Measurements from ENCODE around the gene MAK.
"Not testable (repeated sequence)": the region's sequence is repeated elsewhere in the genome, so short reads cannot be mapped to it uniquely, and the experiment has no call there.

The MAK gene

GRCh38 chr6:10837995-10838793, at the start of gene MAK:
TSS of gene MAK (minus strand) at chr6:10838539. CDS start at chr6:10830648, 7,891 bp downstream.
- DNase-seq (ENCODE audit: extremely low read depth in 1 of 2, low read depth in 1 of 2): peak; percentile 44 to 77

- DNase-seq (ENCODE audit: extremely low read depth in 1 of 2, low read depth in 1 of 2): no peak
Observed at GRCh38 chr6:10886691-10887502, 48.6 kb upstream of the MAK start, which contains the start of gene SYCP2L. TSS of gene SYCP2L (plus strand) at chr6:10887052. CDS start at chr6:10887127, 75 bp downstream.

GRCh38 chr6:10886365-10886690, 48.0 kb upstream of the MAK start:
- not testable (repeated sequence) for DNase-seq (ENCODE audit: extremely low read depth in 1 of 2, low read depth in 1 of 2)

- no peak for DNase-seq (ENCODE audit: extremely low read depth in 1 of 2, low read depth in 1 of 2)
Observed at GRCh38 chr6:10884245-10884972, 46.1 kb upstream of the MAK start.

GRCh38 chr6:10883312-10884244, 45.2 kb upstream of the MAK start:
- no peak for DNase-seq (ENCODE audit: extremely low read depth in 1 of 2, low read depth in 1 of 2)

GRCh38 chr6:10882657-10883171, 44.4 kb upstream of the MAK start:
- DNase-seq (ENCODE audit: extremely low read depth in 1 of 2, low read depth in 1 of 2): no peak

GRCh38 chr6:10882253-10882630, 43.9 kb upstream of the MAK start:
- not testable (repeated sequence) for DNase-seq (ENCODE audit: extremely low read depth in 1 of 2, low read depth in 1 of 2)

- DNase-seq (ENCODE audit: extremely low read depth in 1 of 2, low read depth in 1 of 2): no peak
Observed at GRCh38 chr6:10880366-10880765, 42.0 kb upstream of the MAK start.

- no peak for DNase-seq (ENCODE audit: extremely low read depth in 1 of 2, low read depth in 1 of 2)
Observed at GRCh38 chr6:10877871-10878270, 39.5 kb upstream of the MAK start.

- no peak for DNase-seq (ENCODE audit: extremely low read depth in 1 of 2, low read depth in 1 of 2)
Observed at GRCh38 chr6:10877012-10877411, 38.7 kb upstream of the MAK start.

GRCh38 chr6:10875026-10875425, 36.7 kb upstream of the MAK start:
- DNase-seq (ENCODE audit: extremely low read depth in 1 of 2, low read depth in 1 of 2): no peak

- DNase-seq (ENCODE audit: extremely low read depth in 1 of 2, low read depth in 1 of 2): no peak
Observed at GRCh38 chr6:10874207-10874606, 35.9 kb upstream of the MAK start.

- DNase-seq (ENCODE audit: extremely low read depth in 1 of 2, low read depth in 1 of 2): no peak
Observed at GRCh38 chr6:10873374-10873773, 35.0 kb upstream of the MAK start.

- DNase-seq (ENCODE audit: extremely low read depth in 1 of 2, low read depth in 1 of 2): no peak
Observed at GRCh38 chr6:10867952-10868351, 29.6 kb upstream of the MAK start.

GRCh38 chr6:10866709-10867108, 28.4 kb upstream of the MAK start:
- DNase-seq (ENCODE audit: extremely low read depth in 1 of 2, low read depth in 1 of 2): not testable (repeated sequence)

- not testable (repeated sequence) for DNase-seq (ENCODE audit: extremely low read depth in 1 of 2, low read depth in 1 of 2)
Observed at GRCh38 chr6:10863031-10863430, 24.7 kb upstream of the MAK start.

GRCh38 chr6:10862361-10862760, 24.0 kb upstream of the MAK start:
- DNase-seq (ENCODE audit: extremely low read depth in 1 of 2, low read depth in 1 of 2): no peak

GRCh38 chr6:10861086-10861485, 22.7 kb upstream of the MAK start:
- no peak for DNase-seq (ENCODE audit: extremely low read depth in 1 of 2, low read depth in 1 of 2)

GRCh38 chr6:10857259-10857658, 18.9 kb upstream of the MAK start:
- DNase-seq (ENCODE audit: extremely low read depth in 1 of 2, low read depth in 1 of 2): no peak
